ENCODE results near the gene STAG3.

Gene STAG3

DNA sequence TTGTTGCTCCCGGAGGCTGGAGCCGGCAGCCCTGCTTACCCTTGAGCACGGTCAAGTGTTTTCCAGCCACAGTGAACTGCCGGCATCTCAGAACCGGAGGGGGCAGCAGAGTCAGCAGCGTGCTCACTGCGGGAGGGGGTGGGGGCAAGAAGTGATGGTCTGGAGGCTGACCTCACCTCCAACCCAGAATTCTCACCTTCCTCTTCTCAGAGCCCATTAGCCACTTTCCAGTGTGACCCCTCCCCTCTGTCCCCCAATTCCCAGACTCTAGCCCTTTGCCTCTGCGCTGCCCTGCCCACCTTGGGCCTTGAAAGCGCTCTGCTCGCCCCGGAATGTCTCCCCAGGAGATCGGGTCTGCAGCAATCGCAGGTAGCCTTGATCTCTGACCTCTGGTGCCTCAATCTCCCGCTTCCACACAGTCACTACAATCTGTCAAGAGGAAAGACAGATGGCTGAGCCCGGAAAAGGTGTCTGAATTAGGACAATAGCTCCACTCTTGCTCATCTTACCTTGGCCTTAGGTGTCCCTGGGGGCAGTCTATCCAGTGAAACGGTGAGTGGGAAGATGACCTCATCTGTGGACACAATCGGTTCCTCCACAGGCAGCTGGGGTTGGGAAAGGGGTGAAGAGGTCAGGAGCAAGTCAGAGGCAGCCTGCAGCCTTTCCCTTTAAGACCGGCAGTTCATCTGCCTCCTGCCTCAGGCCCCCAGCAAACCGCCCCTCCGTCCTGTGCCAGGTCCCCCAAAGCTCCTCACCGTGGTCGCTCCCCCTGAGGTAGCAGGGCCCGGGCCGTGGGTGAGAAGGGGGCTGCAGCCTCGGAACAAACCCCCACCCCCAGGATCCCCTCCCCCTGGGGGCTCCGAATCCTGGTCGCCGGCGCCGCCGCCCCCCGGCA, 20.1 kb upstream of the STAG3 start:
- peak overlapping the region; percentile 86 for H3K4me3 ChIP-seq (replicated peaks; ENCODE audit: low read depth, low read length)
- DNase-seq (ENCODE audit: extremely low read depth, insufficient read length): no peak
- TF ChIP-seq, protein P1, sequence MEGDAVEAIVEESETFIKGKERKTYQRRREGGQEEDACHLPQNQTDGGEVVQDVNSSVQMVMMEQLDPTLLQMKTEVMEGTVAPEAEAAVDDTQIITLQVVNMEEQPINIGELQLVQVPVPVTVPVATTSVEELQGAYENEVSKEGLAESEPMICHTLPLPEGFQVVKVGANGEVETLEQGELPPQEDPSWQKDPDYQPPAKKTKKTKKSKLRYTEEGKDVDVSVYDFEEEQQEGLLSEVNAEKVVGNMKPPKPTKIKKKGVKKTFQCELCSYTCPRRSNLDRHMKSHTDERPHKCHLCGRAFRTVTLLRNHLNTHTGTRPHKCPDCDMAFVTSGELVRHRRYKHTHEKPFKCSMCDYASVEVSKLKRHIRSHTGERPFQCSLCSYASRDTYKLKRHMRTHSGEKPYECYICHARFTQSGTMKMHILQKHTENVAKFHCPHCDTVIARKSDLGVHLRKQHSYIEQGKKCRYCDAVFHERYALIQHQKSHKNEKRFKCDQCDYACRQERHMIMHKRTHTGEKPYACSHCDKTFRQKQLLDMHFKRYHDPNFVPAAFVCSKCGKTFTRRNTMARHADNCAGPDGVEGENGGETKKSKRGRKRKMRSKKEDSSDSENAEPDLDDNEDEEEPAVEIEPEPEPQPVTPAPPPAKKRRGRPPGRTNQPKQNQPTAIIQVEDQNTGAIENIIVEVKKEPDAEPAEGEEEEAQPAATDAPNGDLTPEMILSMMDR (IDR thresholded peaks at IDR 0.05; ENCODE audit: insufficient read depth, low read length, poor library complexity, severe bottlenecking): no peak
- peaks cover 27% of the 10 kb centered on the region for H3K36me3 ChIP-seq (ENCODE audit: control insufficient read depth, insufficient read depth, low read length)
- no peaks in the 10 kb centered on the region for H3K27me3 ChIP-seq (replicated peaks; ENCODE audit: control insufficient read depth, insufficient read depth, low read length)

DNA sequence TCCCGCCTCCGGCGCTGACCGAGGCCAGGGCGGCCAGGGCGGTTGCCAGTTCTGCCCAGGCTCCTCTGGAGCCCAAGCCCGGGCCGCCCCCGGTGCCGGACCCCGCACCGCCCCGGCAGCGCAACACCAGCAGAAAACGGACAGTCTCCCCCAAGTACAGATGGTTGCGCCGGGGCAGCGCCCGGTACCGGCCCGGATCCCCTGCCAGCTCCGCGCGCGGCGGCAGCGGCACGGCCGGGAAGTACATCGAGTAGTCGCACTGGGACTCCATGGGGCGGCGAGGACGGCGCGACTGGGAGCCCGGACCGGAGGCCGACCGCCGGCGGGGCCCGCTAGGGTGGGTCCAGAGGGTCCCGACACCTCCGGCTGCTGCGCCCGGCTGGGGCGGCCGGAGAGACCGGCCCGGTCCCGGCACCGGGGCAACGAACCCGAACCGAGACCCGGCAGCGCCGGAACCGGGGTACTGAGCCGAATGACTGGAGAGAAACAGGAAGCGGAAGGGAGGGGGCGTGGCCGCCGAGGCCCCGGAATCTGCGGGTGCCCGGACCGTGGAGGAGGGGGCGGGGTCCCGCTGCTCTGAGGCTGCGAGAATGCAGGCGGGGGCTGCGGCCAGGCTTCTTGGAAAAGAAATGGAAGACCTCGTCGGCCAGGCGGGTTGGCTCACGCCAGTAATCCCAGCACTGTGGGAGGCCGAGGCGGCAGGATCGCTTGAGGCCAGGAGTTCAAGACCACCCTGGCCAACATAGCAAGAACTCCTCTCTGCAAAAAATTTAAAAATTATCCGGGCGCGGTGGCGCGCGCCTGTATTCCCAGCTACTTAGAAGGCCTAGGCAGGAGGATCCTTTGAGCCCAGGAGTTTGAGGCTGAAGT, 19.3 kb upstream of the STAG3 start, which contains the start of gene TRAPPC14:
Gene TRAPPC14, minus strand, starts transcription at position 495 of the 870 bp plus-strand sequence. Its CDS starts 224 bp downstream, at position 271.
- H3K27me3 ChIP-seq (replicated peaks; ENCODE audit: control insufficient read depth, insufficient read depth, low read length): no peaks in the 10 kb centered on the region
- TF ChIP-seq, protein P1 (IDR thresholded peaks at IDR 0.05; ENCODE audit: insufficient read depth, low read length, poor library complexity, severe bottlenecking): no peak
- H3K36me3 ChIP-seq (ENCODE audit: control insufficient read depth, insufficient read depth, low read length): peaks cover 27% of the 10 kb centered on the region
- H3K4me3 ChIP-seq (replicated peaks; ENCODE audit: low read depth, low read length): peak within 1 kb of the TSS; percentile 86
- DNase-seq (ENCODE audit: extremely low read depth, insufficient read length): peak; percentile 88

- TF ChIP-seq, protein P1 (IDR thresholded peaks at IDR 0.05; ENCODE audit: insufficient read depth, low read length, poor library complexity, severe bottlenecking): no peak
These were observed 18.6 kb upstream of the STAG3 start for GRCh38 chr7:100159099-100159623.

DNA sequence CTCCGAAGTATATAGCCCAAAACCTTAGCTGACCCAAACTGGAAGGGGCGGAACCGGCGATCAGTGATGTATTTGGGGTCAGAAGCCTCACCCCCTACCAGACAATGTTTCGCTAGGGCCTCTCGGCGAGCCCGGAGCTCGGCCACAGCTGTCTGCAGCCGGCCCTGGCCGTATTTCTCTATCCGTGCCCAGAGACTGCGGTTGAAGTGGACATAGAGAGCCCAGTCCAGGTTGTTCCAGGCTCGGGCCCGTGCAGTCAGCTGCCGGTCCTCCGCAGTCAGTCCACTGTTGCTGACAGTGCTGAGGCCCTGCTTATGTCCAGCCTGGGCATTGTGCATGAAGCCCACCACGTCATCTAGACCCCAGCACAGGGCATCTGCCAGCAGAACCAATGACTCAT, 17.7 kb upstream of the STAG3 start:
- TF ChIP-seq, protein P1 (IDR thresholded peaks at IDR 0.05; ENCODE audit: insufficient read depth, low read length, poor library complexity, severe bottlenecking): no peak
- no peaks in the 10 kb centered on the region for H3K27me3 ChIP-seq (replicated peaks; ENCODE audit: control insufficient read depth, insufficient read depth, low read length)
- H3K36me3 ChIP-seq (ENCODE audit: control insufficient read depth, insufficient read depth, low read length): peaks cover 18% of the 10 kb centered on the region
- H3K4me3 ChIP-seq (replicated peaks; ENCODE audit: low read depth, low read length): no peak overlapping the region
- DNase-seq (ENCODE audit: extremely low read depth, insufficient read length): no peak

More at GRCh38 chr7:100159099-100159623, 18.6 kb upstream of the STAG3 start:
- Histone ChIP-seq H3K27me3 (replicated peaks; ENCODE audit: control insufficient read depth, insufficient read depth, low read length) (no peaks in the 10 kb centered on the region), H3K36me3 (ENCODE audit: control insufficient read depth, insufficient read depth, low read length) (peaks cover 22% of the 10 kb centered on the region), H3K4me3 (replicated peaks; ENCODE audit: low read depth, low read length) (peak overlapping the region; percentile 86)
- DNase-seq (ENCODE audit: extremely low read depth, insufficient read length): no peak

- DNase-seq (ENCODE audit: extremely low read depth, insufficient read length): no peak
- Histone ChIP-seq H3K27me3 (replicated peaks; ENCODE audit: control insufficient read depth, insufficient read depth, low read length) (peaks cover 1% of the 10 kb centered on the region; the same call in 1 of the 2 replicates), H3K36me3 (ENCODE audit: control insufficient read depth, insufficient read depth, low read length) (no peaks in the 10 kb centered on the region), H3K4me3 (replicated peaks; ENCODE audit: low read depth, low read length) (no peak overlapping the region)
- TF ChIP-seq, protein P1 (IDR thresholded peaks at IDR 0.05; ENCODE audit: insufficient read depth, low read length, poor library complexity, severe bottlenecking): no peak
These were observed 14.6 kb upstream of the STAG3 start for GRCh38 chr7:100163006-100163531.

All from GM06990 (cell line).